HEK293T (cell line): ENCODE results near the gene UBXN10.

Source experiments
- CTCF ChIA-PET: fragments of 350-600 bp; formaldehyde crosslinking; extraction: SDS; loops from one replicate; lab custom pipeline; 2021; ENCODE audit warnings: antibody characterized with exemption, inconsistent platforms; lab: Yijun Ruan, JAX
- POLR2A ChIA-PET: fragments of 350-600 bp; formaldehyde crosslinking; extraction: SDS; loops from one replicate; lab custom pipeline; 2020; ENCODE audit warnings: antibody characterized with exemption, inconsistent platforms; lab: Yijun Ruan, JAX
- DNase-seq: peaks from one replicate; pipeline ENCODE4 v3.0.0; 2012; ENCODE audit warnings: mixed read lengths; ENCODE audit errors: extremely low spot score
- ARNT ChIP-seq: fragments of 450-650 bp; IDR thresholded peaks from 2 replicates; pipeline ENCODE4 v1.6.1; 2017; ENCODE audit warnings: mild to moderate bottlenecking
- BHLHE40 ChIP-seq: fragments of 450-650 bp; IDR thresholded peaks from 2 replicates; pipeline ENCODE4 v1.6.1; 2016; ENCODE audit warnings: mild to moderate bottlenecking, moderate library complexity, borderline replicate concordance
- CTBP1 ChIP-seq: fragments of 450-650 bp; IDR thresholded peaks from 2 replicates; pipeline ENCODE4 v1.6.1; 2016; ENCODE audit warnings: borderline replicate concordance
- ELF4 ChIP-seq: fragments of 450-650 bp; IDR thresholded peaks from 2 replicates; pipeline ENCODE4 v1.6.1; 2017; ENCODE audit warnings: antibody characterized with exemption
- FOXA1 ChIP-seq: fragments of 450-650 bp; IDR thresholded peaks from 2 replicates; pipeline ENCODE4 v1.6.1; 2016; ENCODE audit warnings: mild to moderate bottlenecking
- FOXK2 ChIP-seq: fragments of 450-650 bp; IDR thresholded peaks from 2 replicates; pipeline ENCODE4 v1.6.1; 2016; ENCODE audit warnings: mild to moderate bottlenecking
- FOXM1 ChIP-seq: fragments of 450-650 bp; IDR thresholded peaks from 2 replicates; pipeline ENCODE4 v1.6.1; 2017; ENCODE audit warnings: mild to moderate bottlenecking, borderline replicate concordance
- HDGF ChIP-seq: fragments of 450-650 bp; IDR thresholded peaks from 2 replicates; pipeline ENCODE4 v1.6.1; 2017; ENCODE audit warnings: antibody characterized with exemption, borderline replicate concordance
- L3MBTL2 ChIP-seq: fragments of 450-650 bp; conservative IDR thresholded peaks from 2 replicates; pipeline ENCODE4 v1.6.1; 2016; ENCODE audit warnings: mild to moderate bottlenecking
- LEF1 ChIP-seq: fragments of 450-650 bp; IDR thresholded peaks from 2 replicates; pipeline ENCODE4 v1.6.1; 2017; ENCODE audit warnings: mild to moderate bottlenecking, borderline replicate concordance
- NFRKB ChIP-seq: fragments of 450-650 bp; IDR thresholded peaks from 2 replicates; pipeline ENCODE4 v1.6.1; 2016; ENCODE audit warnings: mild to moderate bottlenecking, moderate library complexity
- SP1 ChIP-seq: fragments of 450-650 bp; IDR thresholded peaks from 2 replicates; pipeline ENCODE4 v1.6.1; 2017
- SUZ12 ChIP-seq: fragments of 450-650 bp; IDR thresholded peaks from 2 replicates; pipeline ENCODE4 v1.6.1; 2016; ENCODE audit warnings: mild to moderate bottlenecking
- TARDBP ChIP-seq: fragments of 450-650 bp; IDR thresholded peaks from 2 replicates; pipeline ENCODE4 v1.6.1; 2016
- ZNF384 ChIP-seq: fragments of 450-650 bp; IDR thresholded peaks from 2 replicates; pipeline ENCODE4 v1.6.1; 2016
- TF ChIP-seq, protein P1 (sequence below): fragments of 450-650 bp; IDR thresholded peaks from 2 replicates; pipeline ENCODE4 v1.6.1; 2016

Gene UBXN10

GRCh38 chr1:20198918-20199317 lies 13.0 kb downstream of the UBXN10 start:
- DNase-seq = no peak
- TF ChIP-seq HDGF = no peak
- no peak for TF ChIP-seq ELF4
- no peak for TF ChIP-seq FOXM1
- TF ChIP-seq ARNT = no peak
- TF ChIP-seq FOXA1 = no peak
- POLR2A ChIA-PET = no interaction called here
- CTCF ChIA-PET = no interaction called here

- CTCF ChIA-PET = no interaction called here
These were observed 13.5 kb downstream of the UBXN10 start for GRCh38 chr1:20199403-20199802.

GRCh38 chr1:20199840-20200239 lies 13.9 kb downstream of the UBXN10 start:
- TF ChIP-seq L3MBTL2 (no peak), NFRKB (no peak), SUZ12 (no peak), LEF1 (no peak), HDGF (no peak), CTBP1 (no peak)
- no peak for DNase-seq
- POLR2A ChIA-PET = no interaction called here
- CTCF ChIA-PET = no interaction called here

More at GRCh38 chr1:20199403-20199802, 13.5 kb downstream of the UBXN10 start:
- POLR2A ChIA-PET = no interaction called here
- no peak for DNase-seq
- TF ChIP-seq SP1 = no peak
- no peak for TF ChIP-seq CTBP1
- no peak for TF ChIP-seq ZNF384
- no peak for TF ChIP-seq HDGF
- no peak for TF ChIP-seq ARNT
- TF ChIP-seq FOXK2 = no peak
- TF ChIP-seq, protein P1, sequence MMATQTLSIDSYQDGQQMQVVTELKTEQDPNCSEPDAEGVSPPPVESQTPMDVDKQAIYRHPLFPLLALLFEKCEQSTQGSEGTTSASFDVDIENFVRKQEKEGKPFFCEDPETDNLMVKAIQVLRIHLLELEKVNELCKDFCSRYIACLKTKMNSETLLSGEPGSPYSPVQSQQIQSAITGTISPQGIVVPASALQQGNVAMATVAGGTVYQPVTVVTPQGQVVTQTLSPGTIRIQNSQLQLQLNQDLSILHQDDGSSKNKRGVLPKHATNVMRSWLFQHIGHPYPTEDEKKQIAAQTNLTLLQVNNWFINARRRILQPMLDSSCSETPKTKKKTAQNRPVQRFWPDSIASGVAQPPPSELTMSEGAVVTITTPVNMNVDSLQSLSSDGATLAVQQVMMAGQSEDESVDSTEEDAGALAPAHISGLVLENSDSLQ = no peak
- TF ChIP-seq ELF4 = no peak
- no peak for TF ChIP-seq FOXM1
- no peak for TF ChIP-seq BHLHE40

DNA sequence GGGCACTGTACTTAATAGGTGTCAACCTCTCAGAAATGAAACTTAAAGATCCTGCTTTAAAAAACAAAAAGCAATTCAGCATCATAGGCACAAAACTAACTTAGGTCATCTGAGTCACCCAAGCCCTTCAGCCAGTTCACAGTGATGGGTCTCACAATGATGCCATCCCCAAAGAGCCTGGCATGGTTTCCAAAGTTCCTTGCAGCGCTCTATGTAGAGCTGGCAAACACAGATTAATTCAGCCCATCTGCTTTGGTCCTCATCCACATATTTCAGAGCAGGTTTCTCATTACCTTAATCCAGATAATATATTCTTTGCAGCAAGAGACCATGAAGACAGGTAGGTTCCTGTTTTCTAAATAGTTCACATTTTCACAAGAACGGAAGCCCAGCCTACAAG lies 15.1 kb downstream of the UBXN10 start:
- TF ChIP-seq BHLHE40 = no peak
- TF ChIP-seq ELF4 = no peak
- TF ChIP-seq TARDBP = no peak
- no peak for TF ChIP-seq CTBP1
- TF ChIP-seq FOXK2 = no peak
- no peak for TF ChIP-seq ZNF384
- TF ChIP-seq FOXM1 = no peak
- TF ChIP-seq FOXA1 = no peak
- TF ChIP-seq, protein P1 = no peak
- TF ChIP-seq L3MBTL2 = no peak
- DNase-seq = no peak
- POLR2A ChIA-PET = no interaction called here
- CTCF ChIA-PET = no interaction called here

- ChIA-PET POLR2A (interaction anchor here (0.6 kb wide), 1 partner anchor 30 kb away, joined by 3 read pairs; no protein-coding TSS in a partner anchor), CTCF (no interaction called here)
- no peak for DNase-seq
- TF ChIP-seq L3MBTL2 (no peak), ARNT (no peak)
These were observed 16.3 kb downstream of the UBXN10 start for GRCh38 chr1:20202166-20202565.

DNA sequence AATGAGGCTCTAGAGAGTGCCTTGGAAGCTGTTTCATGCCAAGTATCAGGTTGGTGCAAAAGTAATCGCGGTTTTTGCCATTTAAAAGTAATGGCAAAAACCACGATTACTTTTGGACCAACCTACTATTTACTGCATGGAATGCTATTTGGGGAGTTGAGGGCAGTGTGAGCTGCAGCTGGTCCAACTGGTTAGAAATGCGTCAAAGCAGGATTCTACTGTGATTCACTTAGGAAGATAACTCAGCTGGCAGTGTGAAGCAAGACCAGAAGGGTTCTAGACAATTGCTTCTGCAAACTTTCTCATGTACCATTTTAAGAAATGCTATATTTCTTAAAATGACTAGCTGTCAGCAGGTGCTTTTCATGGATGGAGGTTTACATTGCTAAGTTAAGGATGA lies 21.6 kb downstream of the UBXN10 start:
- ChIA-PET POLR2A (no interaction called here), CTCF (no interaction called here)
- DNase-seq = no peak
- no peak for TF ChIP-seq HDGF

DNA sequence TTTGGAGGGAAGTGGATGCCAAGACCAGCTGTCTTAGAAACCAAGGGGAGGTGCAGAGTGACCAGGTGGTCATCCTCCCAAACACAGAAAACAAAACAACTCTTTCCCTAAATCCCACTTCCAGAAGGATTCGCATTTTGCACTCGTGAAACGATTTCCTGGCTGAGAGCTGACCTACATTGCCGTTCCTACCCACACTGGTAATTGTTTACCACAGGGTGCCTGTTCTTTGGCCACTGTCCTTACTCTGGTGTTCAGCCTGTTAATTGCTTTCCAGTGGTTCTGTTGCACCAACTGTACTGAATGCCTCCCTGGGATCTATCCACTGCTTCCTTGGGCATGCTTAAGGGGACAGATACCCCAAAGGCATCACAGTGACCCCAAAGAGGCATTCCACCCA lies 23.6 kb downstream of the UBXN10 start:
- POLR2A ChIA-PET = no interaction called here
- no peak for DNase-seq
- CTCF ChIA-PET = no interaction called here
- no peak for TF ChIP-seq FOXA1
- TF ChIP-seq NFRKB = no peak
- no peak for TF ChIP-seq ARNT
- TF ChIP-seq FOXK2 = no peak
- TF ChIP-seq SP1 = no peak
- no peak for TF ChIP-seq BHLHE40
- TF ChIP-seq LEF1 = no peak

DNA sequence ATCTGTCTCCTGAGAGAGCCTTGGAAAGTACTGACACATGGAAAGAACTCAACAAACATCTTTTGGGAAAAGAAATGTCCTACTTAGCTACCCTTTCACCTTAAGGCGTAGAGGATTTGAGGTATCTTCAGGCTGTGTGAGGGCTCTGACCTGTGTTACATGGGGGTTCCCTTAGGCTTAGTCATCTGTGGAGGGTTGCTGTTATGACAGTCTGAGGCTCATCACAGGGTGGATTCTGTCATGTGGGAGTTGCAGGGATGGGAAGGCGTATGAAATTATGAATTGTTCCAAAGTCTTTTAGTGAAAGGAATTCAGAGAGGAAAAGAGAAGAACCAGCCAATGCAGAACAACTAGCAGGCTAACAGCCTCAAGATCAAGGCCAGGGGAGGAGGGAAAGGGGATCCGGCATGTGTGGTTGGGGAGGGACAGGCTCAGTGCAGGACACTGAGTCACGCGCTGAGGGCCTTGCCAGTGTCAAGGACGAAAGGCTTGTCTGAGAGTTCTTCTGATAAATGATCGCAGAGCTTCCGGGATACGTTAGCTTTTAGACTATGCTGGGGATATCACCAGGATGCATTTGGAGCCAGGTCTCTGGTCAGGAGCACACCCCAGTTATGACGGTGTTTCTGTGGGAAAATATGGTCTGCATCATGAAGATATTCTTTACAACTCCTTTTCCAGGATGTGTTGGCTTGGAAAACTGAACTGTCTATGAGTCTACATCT lies 25.0 kb downstream of the UBXN10 start:
- POLR2A ChIA-PET = no interaction called here
- DNase-seq = no peak
- TF ChIP-seq CTBP1 (no peak), ELF4 (no peak), NFRKB (no peak), FOXK2 (no peak)
- CTCF ChIA-PET = no interaction called here
